ENCODE results near the gene PDGFA.

The PDGFA gene

GRCh38 chr7:491958-492713 is 27.5 kb downstream of the PDGFA start:
- 0 out of 2 replicates have a peak, but pooled peaks cover 2% of the 10 kb centered on the region for H3K9me3 ChIP-seq (ENCODE audit: control insufficient read depth, insufficient read depth, low read length)
- H3K9ac ChIP-seq (ENCODE audit: low read depth, low read length) = no peak overlapping the region
- H3K36me3 ChIP-seq (ENCODE audit: insufficient read depth, low read length) = no peaks in the 10 kb centered on the region
- H3K4me1 ChIP-seq (ENCODE audit: insufficient read depth, low read length) = no peaks in the 10 kb centered on the region; the same call in 1 of the 2 replicates

DNA sequence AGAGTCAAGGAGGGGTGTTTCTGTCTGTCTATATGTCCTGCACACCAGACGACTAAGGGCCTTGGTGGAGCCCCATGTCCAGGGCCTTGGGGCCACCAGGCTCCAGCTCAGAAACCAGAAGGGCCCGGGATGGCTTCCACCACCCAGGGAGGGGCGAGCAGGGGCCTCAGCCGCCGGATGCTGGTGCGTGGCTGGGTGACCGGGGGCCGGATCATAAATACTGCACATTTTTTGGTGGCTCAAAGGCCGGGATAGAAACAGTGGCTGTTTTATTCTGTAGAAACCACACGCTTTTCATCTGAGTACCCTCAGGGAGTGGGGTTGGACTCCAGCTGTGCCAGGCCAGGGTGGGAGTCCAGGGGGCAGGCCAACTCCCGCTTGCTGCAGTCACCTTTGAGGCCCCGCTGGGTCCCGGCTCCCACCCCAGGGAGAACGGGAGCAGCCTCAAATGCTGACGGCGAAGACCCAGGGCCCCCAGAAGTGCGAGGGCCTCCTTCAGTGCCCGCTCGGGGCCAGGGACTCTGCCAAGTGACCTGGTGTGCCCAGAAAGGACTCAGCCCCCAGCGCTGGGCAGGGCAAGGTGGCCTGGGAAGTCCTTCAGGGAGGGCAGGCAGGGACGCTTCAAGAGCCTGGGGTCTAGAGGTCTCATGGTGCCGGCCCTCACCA is 28.2 kb downstream of the PDGFA start:
- H3K9me3 ChIP-seq (ENCODE audit: control insufficient read depth, insufficient read depth, low read length) = 0 out of 2 replicates have a peak, but pooled peaks cover 2% of the 10 kb centered on the region
- no peak overlapping the region for H3K9ac ChIP-seq (ENCODE audit: low read depth, low read length)
- H3K36me3 ChIP-seq (ENCODE audit: insufficient read depth, low read length) = no peaks in the 10 kb centered on the region
- H3K4me1 ChIP-seq (ENCODE audit: insufficient read depth, low read length) = no peaks in the 10 kb centered on the region; the same call in 1 of the 2 replicates

DNA sequence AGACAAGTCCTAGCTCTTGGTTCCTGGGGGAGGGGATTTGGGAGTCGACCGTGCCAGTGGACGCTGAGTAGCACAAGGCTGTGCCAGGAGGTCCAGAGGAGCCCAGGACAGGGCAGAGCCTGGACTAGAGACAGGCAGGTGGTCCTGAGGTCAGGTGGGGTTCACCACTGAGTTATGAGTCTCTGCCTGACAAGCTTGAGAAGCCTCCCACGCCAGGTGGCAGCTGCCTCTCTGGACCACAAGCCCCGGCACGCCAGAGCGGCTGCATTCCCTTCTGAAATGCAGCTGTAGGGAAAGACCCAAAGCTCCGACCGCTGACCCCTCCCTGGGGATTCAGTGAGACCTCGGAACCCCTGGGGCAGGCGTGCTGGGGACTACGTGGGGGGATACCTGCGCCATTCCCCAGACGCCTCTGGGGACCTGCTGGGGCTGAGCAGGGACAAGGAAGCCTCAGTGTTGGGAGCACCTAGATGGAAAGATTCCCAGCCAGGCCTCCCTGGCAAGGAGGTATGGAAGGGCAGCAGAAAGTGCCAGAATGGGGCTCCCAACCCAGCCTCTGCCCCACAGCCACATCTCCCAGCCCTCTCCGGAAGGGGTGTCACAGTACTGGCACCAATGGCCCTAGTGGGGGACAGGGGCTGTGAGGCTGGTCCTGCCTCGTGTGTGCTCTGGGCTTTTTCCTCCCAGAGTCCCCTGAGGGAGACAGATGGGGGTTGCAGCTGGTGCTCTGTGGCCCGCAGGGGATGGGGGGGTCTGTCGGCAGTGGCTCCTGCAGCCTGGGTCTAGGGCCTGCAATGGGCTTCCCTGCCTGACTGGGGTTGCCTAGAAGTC is 29.0 kb downstream of the PDGFA start:
- no peaks in the 10 kb centered on the region for H3K36me3 ChIP-seq (ENCODE audit: insufficient read depth, low read length)
- H3K9ac ChIP-seq (ENCODE audit: low read depth, low read length) = no peak overlapping the region
- H3K4me1 ChIP-seq (ENCODE audit: insufficient read depth, low read length) = no peaks in the 10 kb centered on the region; the same call in 1 of the 2 replicates
- 0 out of 2 replicates have a peak, but pooled peaks cover 2% of the 10 kb centered on the region for H3K9me3 ChIP-seq (ENCODE audit: control insufficient read depth, insufficient read depth, low read length)

DNA sequence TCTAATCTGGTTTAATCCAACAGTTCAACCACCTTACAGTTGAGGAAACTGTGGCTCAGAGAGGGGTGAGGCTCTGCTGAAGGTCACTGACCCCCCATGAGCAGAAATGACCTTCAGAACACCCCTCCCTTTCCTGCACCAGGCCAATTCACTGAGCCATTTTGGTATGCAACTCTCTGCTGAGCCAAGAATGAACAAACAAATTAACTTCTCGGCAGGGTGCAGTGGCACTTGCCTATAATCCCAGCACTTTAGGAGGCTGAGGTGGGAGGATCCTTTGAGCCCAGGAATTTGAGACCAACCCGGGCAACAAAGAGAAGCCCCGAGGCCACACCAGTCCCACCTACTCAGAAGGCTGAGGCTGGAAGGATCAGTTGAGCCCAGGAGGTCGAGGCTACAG is 29.8 kb downstream of the PDGFA start:
- Histone ChIP-seq H3K36me3 (ENCODE audit: insufficient read depth, low read length) (no peaks in the 10 kb centered on the region), H3K9me3 (ENCODE audit: control insufficient read depth, insufficient read depth, low read length) (0 out of 2 replicates have a peak, but pooled peaks cover 2% of the 10 kb centered on the region), H3K9ac (ENCODE audit: low read depth, low read length) (no peak overlapping the region), H3K4me1 (ENCODE audit: insufficient read depth, low read length) (peaks cover 5% of the 10 kb centered on the region; the same call in 1 of the 2 replicates)

- no peaks in the 10 kb centered on the region for H3K36me3 ChIP-seq (ENCODE audit: insufficient read depth, low read length)
Observed at GRCh38 chr7:486216-486743, 33.4 kb downstream of the PDGFA start.

GRCh38 chr7:485188-486081 is 34.2 kb downstream of the PDGFA start:
- no peaks in the 10 kb centered on the region for H3K36me3 ChIP-seq (ENCODE audit: insufficient read depth, low read length)
- no peak overlapping the region for H3K9ac ChIP-seq (ENCODE audit: low read depth, low read length)
- H3K9me3 ChIP-seq (ENCODE audit: control insufficient read depth, insufficient read depth, low read length) = 0 out of 2 replicates have a peak, but pooled peaks cover 2% of the 10 kb centered on the region
- peaks cover 24% of the 10 kb centered on the region for H3K4me1 ChIP-seq (ENCODE audit: insufficient read depth, low read length)

More at GRCh38 chr7:486216-486743, 33.4 kb downstream of the PDGFA start:
- Histone ChIP-seq H3K4me1 (ENCODE audit: insufficient read depth, low read length) (peaks cover 15% of the 10 kb centered on the region), H3K9me3 (ENCODE audit: control insufficient read depth, insufficient read depth, low read length) (0 out of 2 replicates have a peak, but pooled peaks cover 2% of the 10 kb centered on the region), H3K9ac (ENCODE audit: low read depth, low read length) (no peak overlapping the region)

DNA sequence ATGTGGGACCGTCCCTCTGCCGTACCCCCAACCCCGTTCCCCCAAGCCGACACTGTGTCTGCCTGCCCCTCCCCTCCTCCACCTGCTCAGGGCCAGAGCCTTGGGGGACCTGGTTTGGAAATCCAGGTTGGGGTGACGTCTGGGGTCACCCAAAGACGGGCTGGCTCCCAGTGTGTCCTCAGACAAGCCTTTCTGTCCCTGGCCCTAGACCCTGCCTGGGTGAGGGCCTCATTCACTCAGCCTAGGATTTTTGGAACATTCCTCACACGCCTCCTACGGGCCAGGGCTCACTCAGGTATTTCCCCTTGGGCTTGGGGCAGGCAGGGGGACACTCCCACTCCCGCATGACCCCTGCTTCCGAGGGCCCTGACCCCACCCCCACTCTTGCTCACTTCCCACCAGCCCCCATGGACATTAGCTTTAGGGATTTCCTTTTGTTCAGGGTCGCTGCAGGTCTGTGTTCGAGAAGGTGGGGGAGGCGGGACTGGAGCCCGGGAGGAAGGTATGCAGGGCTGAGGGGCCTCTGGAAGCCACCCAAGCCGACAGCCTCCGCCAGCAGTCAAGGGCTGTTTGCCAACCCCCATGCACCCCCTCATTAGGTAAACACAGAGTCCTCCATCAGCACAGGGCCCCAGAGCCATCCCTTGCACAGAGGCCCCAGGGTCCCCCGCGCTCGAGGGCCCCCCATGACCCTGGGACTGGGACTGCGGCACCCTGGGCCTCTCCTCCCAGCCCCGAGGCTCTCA is 35.1 kb downstream of the PDGFA start:
- Histone ChIP-seq H3K9ac (ENCODE audit: low read depth, low read length) (no peak overlapping the region), H3K36me3 (ENCODE audit: insufficient read depth, low read length) (no peaks in the 10 kb centered on the region), H3K9me3 (ENCODE audit: control insufficient read depth, insufficient read depth, low read length) (0 out of 2 replicates have a peak, but pooled peaks cover 2% of the 10 kb centered on the region), H3K4me1 (ENCODE audit: insufficient read depth, low read length) (peaks cover 33% of the 10 kb centered on the region)

DNA sequence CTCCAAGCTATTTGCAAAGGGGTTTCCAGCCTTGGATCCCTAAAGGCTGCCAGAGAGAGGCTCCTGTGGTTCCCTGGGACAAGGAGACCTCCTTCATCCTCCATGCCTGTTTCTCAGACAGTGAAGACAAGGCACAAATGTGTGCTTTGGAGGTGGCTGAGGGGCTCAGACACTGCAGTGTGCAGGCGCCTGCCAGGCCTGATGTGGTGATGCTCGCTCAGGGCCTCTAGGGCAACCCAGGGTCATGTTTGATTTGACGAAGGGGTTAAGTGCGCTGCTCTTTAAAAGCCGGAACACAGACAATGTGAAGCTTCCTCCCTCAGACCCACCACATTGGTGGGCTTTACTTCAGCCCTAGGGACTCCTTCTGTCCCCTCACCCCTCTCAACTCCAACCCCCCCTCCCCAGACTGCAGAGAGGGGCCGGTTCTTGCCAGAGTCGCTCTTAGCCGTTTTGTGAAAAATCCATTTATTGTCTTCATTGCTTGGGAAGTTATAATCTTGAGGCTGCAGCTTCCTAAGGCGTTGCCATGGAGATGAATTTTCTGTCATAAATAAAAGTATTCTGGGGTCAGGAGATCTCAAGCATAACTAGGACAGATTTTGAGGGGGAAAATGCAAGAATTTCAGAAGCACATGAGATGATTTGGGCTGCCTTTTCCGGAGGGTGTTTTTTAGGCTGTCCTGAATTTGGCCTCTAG is 35.8 kb downstream of the PDGFA start:
- Histone ChIP-seq H3K9ac (ENCODE audit: low read depth, low read length) (no peak overlapping the region), H3K9me3 (ENCODE audit: control insufficient read depth, insufficient read depth, low read length) (no peaks in the 10 kb centered on the region), H3K4me1 (ENCODE audit: insufficient read depth, low read length) (peaks cover 36% of the 10 kb centered on the region), H3K36me3 (ENCODE audit: insufficient read depth, low read length) (no peaks in the 10 kb centered on the region)

DNA sequence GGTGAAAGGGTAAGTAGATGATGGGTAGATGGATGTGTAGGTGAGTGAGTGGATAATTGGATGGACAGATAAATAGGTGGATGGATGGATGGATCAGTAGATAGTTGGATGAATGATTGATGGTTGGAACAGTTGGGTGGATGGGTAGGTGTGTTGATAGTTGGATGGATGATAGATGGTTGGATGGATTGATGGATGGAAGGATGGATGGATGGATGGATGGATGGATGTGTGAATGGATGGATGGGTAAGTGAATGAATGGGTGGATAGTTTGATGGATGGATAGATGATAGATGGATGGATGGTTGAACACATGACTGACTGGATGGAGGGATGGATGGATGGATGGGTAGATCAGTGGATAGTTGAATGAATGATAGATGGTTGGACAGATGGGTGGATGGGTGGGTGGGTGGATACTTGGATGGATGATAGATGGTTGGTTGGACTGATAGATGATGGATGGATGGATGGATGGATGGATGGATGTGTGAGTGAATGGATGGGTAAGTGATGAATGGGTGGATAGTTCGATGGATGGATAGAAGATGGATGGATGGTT is 37.0 kb downstream of the PDGFA start:
- no peaks in the 10 kb centered on the region for H3K9me3 ChIP-seq (ENCODE audit: control insufficient read depth, insufficient read depth, low read length)
- no peak overlapping the region for H3K9ac ChIP-seq (ENCODE audit: low read depth, low read length)
- H3K4me1 ChIP-seq (ENCODE audit: insufficient read depth, low read length) = peaks cover 39% of the 10 kb centered on the region
- H3K36me3 ChIP-seq (ENCODE audit: insufficient read depth, low read length) = no peaks in the 10 kb centered on the region

DNA sequence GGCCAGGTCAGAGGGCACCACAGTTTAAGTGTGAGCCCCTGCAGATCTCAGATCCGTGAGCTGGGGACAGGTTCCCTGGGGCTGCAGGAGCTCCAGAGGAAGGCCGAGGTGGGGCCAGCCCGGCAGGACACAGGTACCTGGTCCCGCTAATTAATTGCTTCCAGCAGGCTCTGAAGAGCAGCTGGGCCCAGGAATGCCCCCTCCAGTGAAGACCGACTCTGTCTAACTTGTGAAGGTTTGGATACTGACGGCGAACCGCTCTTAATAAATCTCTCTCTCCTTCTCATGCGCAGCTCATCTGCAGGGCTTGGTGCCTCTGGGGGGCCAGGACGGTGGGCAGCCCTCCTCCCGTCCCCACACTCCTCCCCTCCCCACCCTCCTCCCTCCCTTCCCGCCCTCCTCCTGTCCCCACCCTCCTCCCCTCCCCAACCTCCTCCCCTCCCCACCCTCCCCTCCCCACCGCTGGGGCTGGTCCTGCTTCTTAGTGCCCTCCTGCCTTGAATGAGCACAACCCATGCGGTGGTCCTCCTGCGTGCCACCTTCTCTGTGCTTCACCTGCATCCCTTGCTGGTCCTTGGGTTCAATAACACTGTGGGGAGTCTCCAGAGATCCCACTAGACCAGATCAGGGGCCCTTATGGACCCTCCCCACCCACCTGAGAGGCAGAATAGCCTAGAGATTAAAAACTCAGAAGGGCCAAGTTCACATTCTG is 38.3 kb downstream of the PDGFA start:
- peaks cover 39% of the 10 kb centered on the region for H3K4me1 ChIP-seq (ENCODE audit: insufficient read depth, low read length)
- H3K9me3 ChIP-seq (ENCODE audit: control insufficient read depth, insufficient read depth, low read length) = no peaks in the 10 kb centered on the region
- no peaks in the 10 kb centered on the region for H3K36me3 ChIP-seq (ENCODE audit: insufficient read depth, low read length)
- H3K9ac ChIP-seq (ENCODE audit: low read depth, low read length) = no peak overlapping the region

GRCh38 chr7:480531-481218 is 39.0 kb downstream of the PDGFA start:
- Histone ChIP-seq H3K9ac (ENCODE audit: low read depth, low read length) (no peak overlapping the region), H3K4me1 (ENCODE audit: insufficient read depth, low read length) (peaks cover 39% of the 10 kb centered on the region), H3K36me3 (ENCODE audit: insufficient read depth, low read length) (no peaks in the 10 kb centered on the region)

More at GRCh38 chr7:480531-481218, 39.0 kb downstream of the PDGFA start:
- H3K9me3 ChIP-seq (ENCODE audit: control insufficient read depth, insufficient read depth, low read length) = no peaks in the 10 kb centered on the region

Data from ES-I3 (cell line).